Neural progenitor cell (in vitro differentiated cells): Measurements from ENCODE around the gene NRF1.

Experiments
- CTCF ChIP-seq: fragments of 200-600 bp; sonication (generic); IDR thresholded peaks from 2 replicates; pipeline ENCODE4 v1.5.1; 2017; ENCODE audit warnings: antibody characterized with exemption, mild to moderate bottlenecking
- EZH2 ChIP-seq: fragments of 200-600 bp; sonication (generic); IDR thresholded peaks from 2 replicates; pipeline ENCODE4 v1.6.1; 2017; ENCODE audit warnings: antibody characterized with exemption, mild to moderate bottlenecking, moderate library complexity
- EZH2phosphoT487 ChIP-seq: fragments of 200-600 bp; sonication (generic); IDR thresholded peaks from 2 replicates; pipeline ENCODE4 v1.6.1; 2017; ENCODE audit warnings: antibody characterized with exemption

DNA sequence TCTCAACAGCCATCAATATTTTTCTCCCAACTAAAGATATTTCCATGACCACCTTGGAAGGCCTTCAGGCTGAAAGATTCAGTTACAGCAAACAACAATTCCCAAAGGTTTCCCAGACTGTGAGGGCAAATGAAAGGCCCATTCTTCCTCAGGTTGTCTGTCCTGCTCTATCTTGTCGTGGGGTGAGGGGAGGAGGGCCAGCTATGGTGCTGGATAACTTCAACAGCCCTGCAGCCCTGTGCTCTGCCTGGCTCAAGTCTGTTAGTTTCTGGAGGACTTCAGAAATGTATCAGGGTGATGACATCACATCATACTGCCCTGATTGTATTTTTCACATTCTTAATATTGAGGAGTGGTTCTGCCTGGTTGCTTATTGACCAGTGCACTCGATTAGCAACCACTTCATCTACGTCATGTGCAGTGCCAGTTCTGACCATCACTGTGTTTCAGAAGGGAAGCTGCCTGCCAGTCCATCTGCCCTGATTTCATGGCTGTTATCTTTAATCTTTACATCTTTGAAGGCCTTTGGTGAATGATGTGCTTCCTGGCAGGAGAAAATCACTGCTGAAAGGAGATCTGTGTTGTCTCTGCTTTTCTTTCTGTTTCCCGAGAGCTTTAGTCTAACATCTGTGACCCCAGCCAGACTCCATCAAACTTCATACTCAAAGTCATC lies 135.5 kb downstream of the NRF1 start:
- TF ChIP-seq CTCF (no peak), EZH2 (no peak), EZH2phosphoT487 (no peak)
